ENCODE data around the gene NR6A1. TPM values are rescaled to one million over a fixed set of nuclear protein-coding genes. Genes with fewer than 3 reads are reported as not detected.

The NR6A1 gene
- total and polyA plus RNA-seq, 12 donors, result 0.29 to 2.0 (median 1.2) TPM

GRCh38 chr9:124813501-124814163, 42.5 kb upstream of the NR6A1 start:
- TF ChIP-seq, protein P1, sequence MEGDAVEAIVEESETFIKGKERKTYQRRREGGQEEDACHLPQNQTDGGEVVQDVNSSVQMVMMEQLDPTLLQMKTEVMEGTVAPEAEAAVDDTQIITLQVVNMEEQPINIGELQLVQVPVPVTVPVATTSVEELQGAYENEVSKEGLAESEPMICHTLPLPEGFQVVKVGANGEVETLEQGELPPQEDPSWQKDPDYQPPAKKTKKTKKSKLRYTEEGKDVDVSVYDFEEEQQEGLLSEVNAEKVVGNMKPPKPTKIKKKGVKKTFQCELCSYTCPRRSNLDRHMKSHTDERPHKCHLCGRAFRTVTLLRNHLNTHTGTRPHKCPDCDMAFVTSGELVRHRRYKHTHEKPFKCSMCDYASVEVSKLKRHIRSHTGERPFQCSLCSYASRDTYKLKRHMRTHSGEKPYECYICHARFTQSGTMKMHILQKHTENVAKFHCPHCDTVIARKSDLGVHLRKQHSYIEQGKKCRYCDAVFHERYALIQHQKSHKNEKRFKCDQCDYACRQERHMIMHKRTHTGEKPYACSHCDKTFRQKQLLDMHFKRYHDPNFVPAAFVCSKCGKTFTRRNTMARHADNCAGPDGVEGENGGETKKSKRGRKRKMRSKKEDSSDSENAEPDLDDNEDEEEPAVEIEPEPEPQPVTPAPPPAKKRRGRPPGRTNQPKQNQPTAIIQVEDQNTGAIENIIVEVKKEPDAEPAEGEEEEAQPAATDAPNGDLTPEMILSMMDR (IDR thresholded peaks at IDR 0.05), result no peak
- H3K27ac ChIP-seq, result no peak overlapping the region
- peaks cover 0 to 12% (median 0%) of the 10 kb centered on the region in 9 donors for H3K36me3 ChIP-seq
- DNase-seq, result no peak
- H3K4me3 ChIP-seq, result no peak overlapping the region
- peaks cover 0 to 27% (median 7%) of the 10 kb centered on the region in 9 donors for H3K4me1 ChIP-seq
- ATAC-seq, result no peak
- no peaks in the 10 kb centered on the region for H3K27me3 ChIP-seq
- intact Hi-C loops (cut with DNase I), result no loop called here
- 83 to 87% methylated on average over 11 of the region's 11 CpGs for WGBS, 2 donors
- H3K9me3 ChIP-seq, result no peaks in the 10 kb centered on the region

DNA sequence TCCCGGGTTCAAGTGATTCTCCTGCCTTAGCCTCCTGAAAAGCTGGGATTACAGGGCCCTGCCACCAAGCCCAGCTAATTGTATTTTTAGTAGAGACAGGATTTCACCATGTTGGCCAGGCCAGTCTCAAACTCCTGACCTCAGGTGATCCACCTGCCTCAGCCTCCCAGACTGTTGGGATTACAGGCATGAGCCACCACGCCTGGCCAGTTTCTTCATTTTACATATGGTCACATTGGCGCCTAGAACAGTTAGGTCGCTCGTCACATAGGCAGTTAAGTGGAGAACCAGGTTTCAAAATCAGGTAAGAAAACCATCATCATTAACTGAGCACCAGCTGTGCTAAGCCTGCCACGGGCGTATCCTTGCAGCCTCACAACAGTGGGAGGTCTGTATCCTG, 41.9 kb upstream of the NR6A1 start:
- H3K4me3 ChIP-seq, result no peak overlapping the region
- intact Hi-C loops (cut with DNase I), result no loop called here
- H3K9me3 ChIP-seq, result no peaks in the 10 kb centered on the region
- WGBS, 2 donors, result 91% methylated on average over 7 of the region's 7 CpGs
- DNase-seq (no peak), ATAC-seq (no peak)
- no peaks in the 10 kb centered on the region for H3K27me3 ChIP-seq
- peak overlapping the region in 1 of 10 donors; percentile 26 for H3K27ac ChIP-seq
- TF ChIP-seq, protein P1 (IDR thresholded peaks at IDR 0.05), result no peak
- H3K36me3 ChIP-seq, result peaks cover 0 to 13% (median 0%) of the 10 kb centered on the region in 9 donors
- H3K4me1 ChIP-seq, result peaks cover 0 to 23% (median 4%) of the 10 kb centered on the region in 9 donors

- Histone ChIP-seq H3K27me3 (no peaks in the 10 kb centered on the region), H3K36me3 (peaks cover 0 to 19% (median 0%) of the 10 kb centered on the region in 9 donors), H3K4me1 (peaks cover 0 to 23% (median 4%) of the 10 kb centered on the region in 9 donors), H3K9me3 (no peaks in the 10 kb centered on the region), H3K4me3 (no peak overlapping the region), H3K27ac (peak overlapping the region in 2 of 10 donors; percentile 14 to 26)
- ATAC-seq (peak in 7 of 8 donors; percentile 15 to 84 (median 51)), DNase-seq (no peak)
- intact Hi-C loops (cut with DNase I), result no loop called here
- WGBS, 2 donors, result 71 to 75% methylated on average over 6 of the region's 6 CpGs
- TF ChIP-seq, protein P1 (IDR thresholded peaks at IDR 0.05), result no peak
Observed at GRCh38 chr9:124812441-124812876, 41.3 kb upstream of the NR6A1 start.

- DNase-seq, result no peak
- Histone ChIP-seq H3K36me3 (peaks cover 0 to 20% (median 0%) of the 10 kb centered on the region in 9 donors), H3K27ac (peak overlapping the region in 8 of 10 donors; percentile 11 to 53 (median 34)), H3K4me1 (peaks cover 0 to 23% (median 4%) of the 10 kb centered on the region in 9 donors), H3K27me3 (no peaks in the 10 kb centered on the region), H3K9me3 (no peaks in the 10 kb centered on the region), H3K4me3 (no peak overlapping the region)
- TF ChIP-seq, protein P1 (IDR thresholded peaks at IDR 0.05), result no peak
- ATAC-seq, result peak in 6 of 8 donors; percentile 31 to 56 (median 44)
- intact Hi-C loops (cut with DNase I), result no loop called here
- WGBS, 2 donors, result 62 to 66% methylated on average over 12 of the region's 12 CpGs
Observed at GRCh38 chr9:124810663-124811355, 39.7 kb upstream of the NR6A1 start.

All from heart right ventricle (tissue), 16 donors.